NCI-H2227 treated with DMSO at 0.1 percent for 48 hours (cell line): Measurements from ENCODE around the gene HOXC9.

Experiments
- DNase-seq: peaks from one replicate; lab custom pipeline; 2025; lab: John Stamatoyannopoulos, UW

The HOXC9 gene

DNA sequence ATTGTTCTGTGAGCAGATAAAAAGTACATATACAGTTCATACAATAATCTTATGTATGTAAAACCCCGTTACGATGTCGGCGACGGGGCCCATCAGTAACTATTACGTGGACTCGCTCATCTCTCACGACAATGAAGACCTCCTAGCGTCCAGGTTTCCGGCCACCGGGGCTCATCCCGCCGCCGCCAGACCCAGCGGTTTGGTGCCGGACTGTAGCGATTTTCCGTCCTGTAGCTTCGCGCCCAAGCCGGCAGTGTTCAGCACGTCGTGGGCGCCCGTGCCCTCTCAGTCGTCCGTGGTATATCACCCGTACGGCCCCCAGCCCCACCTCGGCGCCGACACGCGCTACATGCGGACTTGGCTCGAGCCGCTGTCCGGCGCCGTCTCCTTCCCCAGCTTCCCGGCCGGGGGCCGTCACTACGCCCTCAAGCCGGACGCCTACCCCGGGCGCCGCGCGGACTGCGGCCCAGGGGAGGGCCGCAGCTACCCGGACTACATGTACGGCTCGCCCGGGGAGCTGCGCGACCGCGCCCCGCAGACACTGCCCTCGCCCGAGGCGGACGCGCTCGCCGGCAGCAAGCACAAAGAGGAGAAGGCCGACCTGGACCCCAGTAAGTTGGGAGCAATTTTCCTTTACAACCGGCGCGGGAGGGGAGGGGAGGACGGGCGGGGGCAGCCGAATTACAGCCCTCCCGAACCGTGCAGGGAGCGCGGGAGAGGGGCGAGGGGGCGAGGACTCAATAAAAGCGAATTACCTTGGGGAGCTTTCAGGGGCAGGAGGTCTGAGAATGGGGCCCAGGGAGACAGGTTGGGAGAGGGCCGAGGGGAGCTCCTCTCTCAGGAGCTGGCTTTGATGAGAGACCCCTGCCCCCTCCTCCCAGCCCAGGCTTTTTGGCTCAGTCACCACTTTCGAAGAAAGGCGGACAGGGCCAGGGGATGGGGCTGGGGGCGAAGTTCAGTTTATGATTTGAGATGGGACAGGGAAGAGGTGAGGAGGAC is at the start of gene HOXC9:
Gene HOXC9 (plus strand): TSS at position 46 of the 999 bp plus-strand sequence. CDS start 28 bp downstream, at position 74.
- DNase-seq, result no peak

DNA sequence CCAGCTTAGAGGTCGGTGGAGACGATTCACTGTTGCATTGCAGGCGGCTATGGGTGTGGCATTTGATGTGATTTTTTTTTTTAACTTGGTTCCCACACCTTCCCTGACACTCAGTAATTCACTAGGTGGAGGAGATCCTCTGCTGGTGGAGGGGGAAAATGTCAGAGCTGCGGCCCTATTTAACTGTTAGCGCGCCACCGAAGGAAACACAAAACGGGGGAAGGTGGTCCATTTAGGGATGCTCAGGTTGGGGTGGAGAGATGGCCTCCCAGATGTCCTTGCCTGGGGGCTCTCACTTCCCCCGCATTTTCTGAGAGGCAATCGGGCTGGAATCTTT is 49.6 kb upstream of the HOXC9 start:
- DNase-seq, result no peak

DNA sequence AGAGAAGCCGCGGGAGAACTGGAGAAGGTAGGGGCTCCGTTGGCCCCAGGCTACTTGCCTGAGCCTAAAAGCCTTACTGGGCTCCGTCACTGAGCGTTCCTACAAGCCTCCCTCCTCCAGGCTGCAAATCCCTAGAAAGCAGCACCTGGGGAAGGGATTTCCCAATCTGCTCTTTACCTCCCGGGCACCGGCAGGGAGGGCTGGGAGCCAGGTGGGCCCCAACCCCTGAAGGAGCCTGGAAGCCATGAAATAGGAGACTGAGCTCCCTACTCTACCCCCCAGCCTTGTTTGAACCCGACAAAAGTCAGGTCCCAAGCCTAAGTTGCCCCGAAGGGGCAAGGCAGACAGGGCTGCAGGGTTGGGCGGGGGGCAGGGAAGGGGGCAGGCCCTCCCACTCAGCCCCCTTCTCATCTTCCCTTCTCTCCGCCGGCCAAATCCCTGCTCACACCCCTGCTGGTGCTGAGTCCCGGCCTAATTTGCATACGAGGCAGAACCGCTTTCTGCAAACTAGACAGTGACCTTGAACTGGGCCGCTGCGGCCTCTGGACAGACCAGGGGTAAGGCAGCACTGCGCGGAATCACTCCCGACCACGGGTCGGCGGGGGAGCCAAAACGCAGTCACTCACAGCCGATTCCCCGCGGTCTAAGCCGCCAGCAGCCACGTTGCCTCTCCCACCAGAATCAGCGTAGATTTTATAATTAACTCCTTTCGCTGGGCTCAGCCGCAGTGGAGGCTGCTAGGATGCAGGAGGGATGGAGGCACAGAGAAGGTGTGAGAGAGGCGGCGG is 49.0 kb upstream of the HOXC9 start:
- no peak for DNase-seq

DNA sequence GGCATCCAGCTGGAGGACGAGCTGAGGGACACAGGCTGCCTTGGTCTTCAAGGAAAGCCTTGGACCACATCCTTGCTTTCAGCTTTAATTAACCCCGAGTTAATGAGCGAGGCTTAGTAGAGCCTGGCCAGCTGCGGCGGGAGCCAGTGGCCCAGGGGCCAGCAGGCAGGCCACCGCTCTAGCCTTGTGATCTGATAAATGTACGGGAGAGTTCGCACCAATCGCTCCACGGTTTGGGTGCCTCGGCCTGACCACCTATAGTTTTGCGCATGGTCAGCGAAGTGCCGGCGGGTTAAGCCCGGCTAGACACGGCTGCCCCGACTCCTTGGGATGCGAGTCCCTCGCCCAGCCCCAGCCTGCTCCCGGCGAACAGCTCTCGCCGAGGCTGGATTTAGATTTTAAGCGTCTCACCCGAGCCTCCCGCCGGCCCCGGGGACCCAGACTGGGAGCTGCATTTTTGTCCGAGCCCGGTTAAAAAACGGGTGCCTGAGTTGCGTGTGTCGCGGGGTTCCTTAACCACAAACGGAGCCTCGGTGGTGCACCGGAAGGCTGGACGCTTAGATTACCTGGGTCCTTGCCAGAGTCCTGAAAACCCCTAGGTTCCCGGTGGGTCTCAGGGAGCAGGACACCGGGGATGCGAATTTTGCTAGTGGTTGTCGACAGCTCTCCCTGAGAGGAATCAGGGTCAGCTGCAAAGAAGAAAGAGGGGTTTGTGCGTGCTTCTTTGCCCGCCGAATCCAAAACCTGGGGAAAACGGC is 48.2 kb upstream of the HOXC9 start:
- no peak for DNase-seq

DNA sequence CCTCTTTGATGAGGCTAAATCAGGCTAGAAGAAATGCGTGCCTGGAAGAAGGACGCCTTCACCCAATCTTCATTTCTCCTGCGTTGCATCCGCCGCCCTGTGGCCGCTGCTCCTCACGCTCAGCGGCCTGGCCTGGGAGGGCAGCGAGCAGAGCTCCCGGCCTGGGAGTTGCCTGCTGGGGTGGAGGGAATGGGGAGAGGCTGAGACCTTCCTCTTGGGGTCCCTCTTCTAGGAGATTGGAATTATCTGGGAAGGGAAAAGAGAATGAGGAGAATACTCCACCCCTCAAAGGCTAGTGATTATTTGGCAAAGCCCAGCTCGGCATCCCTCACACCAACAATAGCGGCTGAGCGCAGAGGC is 47.6 kb upstream of the HOXC9 start:
- no peak for DNase-seq

DNA sequence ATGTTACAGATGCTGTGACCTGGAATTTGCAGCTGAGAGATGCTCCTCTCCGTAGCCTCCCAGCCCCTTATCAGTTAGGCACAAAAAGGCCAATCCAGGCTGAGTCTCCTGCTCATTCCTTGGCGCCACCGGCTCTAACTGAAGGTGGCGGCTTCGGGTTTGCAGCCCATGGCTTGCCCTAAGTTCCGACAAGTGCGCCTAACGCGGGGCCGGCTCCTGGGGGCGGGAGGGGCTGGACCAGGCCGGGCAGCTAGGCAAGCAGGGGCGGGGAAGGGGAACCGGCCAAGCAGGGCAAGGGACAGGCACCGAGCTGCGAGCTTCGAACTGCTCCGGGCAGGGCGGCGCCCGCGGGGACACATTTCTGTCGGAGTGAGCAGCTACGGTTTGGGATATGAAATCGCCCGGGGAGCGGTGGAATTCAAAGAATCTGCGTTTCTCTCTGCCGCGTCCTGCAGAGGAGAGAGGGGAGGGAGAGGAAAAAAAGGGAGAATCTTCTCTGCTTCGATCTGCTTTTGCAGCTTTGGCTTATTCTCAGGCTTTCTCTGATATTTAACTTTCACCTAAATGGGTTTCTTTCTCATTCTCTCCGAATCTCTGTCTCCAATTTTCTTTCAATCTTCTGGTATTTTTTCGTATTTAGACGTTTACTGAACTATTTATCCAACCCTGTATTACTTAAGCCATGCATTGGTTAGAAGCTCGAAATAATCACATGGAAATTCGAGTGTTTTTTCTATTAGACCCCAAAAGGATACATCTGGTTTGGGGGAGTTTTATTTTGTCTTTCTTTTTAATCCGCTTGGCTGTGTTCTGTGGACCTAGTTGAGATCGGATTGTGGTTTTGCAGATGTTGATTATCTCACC is 46.9 kb upstream of the HOXC9 start:
- DNase-seq, result no peak

DNA sequence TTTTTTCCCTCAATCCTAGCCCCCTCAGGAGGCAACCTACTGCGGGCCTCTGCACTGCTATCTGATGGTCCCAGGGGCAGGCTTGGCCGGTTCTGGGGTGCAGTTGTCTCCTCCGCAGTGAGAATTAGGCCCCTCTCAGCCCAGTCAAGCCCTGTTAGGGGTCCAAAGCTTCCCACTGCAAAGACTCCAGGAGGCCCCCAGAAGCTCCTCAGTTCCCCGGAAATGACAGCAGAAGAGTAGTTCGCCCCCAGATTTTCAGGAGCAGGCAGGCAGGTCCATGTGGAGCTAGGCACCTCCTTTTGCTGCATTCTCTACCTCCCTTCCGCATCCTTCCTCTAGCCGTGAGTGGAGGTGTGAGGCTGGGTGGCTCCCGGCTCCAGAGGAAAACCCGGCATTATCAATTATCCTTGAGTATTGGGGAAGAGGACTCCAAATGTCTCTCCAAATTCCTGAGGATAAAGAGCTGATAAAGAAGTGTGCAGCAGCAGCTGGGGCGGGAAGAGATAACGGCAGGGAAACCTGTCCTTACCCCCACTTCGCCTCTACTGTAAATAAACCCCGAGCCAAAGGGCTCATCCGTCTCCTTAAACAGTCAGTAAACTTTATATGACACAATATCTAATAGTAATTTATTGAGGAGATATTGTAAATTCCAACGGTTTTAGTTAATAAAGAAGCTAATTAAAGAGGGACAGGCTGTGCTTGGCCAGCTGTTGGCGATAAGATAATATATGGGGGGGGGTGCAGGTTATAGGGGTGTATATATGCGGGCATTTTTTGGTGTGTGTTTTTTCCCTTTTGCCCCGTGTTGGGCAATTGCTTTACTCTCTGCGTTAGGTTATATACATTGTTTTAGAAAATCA is 45.9 kb upstream of the HOXC9 start:
- no peak for DNase-seq

DNA sequence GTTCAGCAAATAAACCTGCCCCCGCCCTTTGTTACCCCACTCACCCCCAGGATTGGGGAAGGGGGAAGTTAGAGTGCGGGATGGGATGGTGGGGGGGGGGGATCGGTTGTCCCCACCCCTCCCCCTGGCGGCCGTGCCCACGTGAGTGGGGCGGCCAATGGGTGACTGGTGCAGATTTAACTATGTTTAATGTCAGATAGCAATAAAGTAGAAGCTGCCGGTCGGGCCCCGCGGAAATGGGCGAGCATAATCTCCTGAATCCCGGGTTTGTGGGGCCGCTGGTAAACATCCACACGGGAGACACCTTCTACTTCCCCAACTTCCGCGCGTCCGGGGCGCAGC is 45.3 kb upstream of the HOXC9 start, which contains the start of gene HOXC12:
Gene HOXC12 (plus strand): TSS at position 210 of the 342 bp plus-strand sequence. CDS start 27 bp downstream, at position 237.
- no peak for DNase-seq

DNA sequence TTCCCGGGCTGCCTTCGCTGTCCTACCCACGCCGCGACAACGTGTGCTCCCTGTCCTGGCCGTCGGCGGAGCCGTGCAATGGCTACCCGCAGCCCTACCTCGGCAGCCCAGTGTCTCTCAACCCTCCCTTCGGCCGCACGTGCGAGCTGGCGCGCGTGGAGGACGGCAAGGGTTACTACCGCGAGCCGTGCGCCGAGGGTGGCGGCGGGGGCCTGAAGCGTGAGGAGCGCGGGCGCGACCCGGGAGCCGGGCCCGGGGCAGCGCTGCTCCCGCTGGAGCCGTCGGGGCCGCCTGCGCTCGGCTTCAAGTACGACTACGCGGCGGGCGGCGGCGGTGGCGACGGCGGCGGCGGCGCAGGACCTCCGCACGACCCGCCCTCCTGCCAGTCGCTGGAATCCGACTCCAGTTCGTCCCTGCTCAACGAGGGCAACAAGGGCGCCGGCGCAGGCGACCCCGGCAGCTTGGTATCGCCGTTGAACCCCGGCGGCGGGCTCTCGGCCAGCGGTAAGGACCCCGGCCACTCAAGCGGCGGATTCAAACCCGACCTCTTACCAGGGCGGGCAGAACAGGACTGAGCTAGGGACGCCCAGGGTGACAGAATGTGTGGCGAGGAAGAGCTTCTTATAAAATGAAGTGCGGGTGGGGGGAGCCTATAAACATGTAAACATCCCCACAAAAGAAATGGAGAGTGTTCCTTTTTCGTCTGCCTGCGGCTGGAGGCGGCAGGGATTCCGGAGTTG is 44.8 kb upstream of the HOXC9 start:
- DNase-seq, result no peak

DNA sequence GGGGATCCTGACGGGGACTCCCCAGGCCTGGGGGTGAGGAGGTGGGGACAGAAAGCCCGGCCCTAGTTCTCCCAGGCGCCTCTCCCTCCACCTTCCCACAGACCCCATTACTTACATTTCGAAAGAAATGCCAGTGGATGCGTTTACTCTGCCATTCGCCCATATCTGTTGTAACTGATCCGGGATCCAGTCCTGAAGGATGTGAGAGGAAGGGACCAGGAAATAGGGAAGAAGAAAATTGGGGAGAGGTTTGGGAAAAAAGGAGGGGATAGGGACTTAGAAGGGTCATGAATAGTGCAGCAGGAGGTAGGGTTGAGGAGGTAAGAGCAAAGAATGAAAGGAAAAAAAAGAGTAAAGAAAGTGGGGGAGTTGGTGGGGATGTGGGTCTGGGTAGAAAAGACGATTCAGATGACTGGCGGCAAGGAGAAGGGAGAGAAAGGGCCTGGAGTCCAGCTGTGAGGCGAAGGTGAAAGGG is 44.1 kb upstream of the HOXC9 start:
- DNase-seq, result no peak

DNA sequence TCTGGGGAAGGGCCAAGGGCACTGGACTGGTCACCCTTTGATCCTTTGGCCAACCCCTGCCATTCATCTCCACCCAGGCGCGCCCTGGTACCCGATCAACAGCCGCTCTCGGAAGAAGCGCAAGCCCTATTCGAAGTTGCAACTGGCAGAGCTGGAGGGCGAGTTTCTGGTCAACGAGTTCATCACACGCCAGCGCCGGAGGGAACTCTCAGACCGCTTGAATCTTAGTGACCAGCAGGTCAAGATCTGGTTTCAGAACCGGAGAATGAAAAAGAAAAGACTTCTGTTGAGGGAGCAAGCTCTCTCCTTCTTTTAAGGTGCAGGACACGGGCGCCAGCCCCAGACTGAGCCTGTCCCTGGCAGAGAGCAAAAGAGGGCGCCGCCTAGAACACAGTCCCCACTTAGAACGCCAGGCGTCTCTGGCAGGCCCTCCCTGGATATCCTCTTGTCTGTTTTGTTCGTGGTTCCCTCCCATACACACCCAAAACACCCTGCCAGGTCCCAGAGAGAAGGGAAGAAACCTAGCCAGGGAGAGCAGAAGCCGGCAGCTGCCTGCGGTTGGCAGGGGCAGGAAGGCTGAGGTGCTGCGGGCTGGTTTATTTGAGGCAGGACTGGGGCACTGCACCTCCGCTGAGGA is 43.6 kb upstream of the HOXC9 start:
- no peak for DNase-seq

DNA sequence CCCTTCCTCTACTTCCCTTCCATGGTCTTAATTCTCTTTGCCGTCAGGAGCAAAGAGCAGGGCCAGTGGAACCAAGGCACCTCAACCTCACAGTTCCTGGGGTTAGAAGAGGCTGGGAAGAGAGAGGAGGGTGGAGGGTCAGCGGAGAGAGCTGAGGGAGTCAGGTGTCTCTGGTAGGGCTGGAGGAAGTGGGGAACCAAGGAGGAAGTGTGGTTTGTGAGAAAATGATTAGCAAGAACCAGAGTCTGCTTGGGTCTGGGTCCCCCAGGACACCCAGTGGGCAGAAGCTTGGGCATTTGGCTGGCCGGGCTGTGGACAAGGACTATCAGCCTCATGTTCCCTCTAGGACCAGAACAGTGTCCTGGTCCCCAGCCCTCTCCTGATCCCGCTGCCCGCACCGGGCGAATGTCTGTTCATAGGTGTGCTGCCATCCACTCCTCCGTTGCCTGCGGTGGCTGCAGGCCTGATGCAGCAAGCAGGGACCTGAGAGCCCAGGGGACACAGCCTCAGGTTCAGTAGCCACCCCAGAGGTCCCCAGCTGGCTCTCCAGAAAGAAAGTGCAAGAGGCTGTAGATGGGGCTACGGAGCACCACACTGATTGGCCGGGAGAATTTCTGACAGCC is 42.9 kb upstream of the HOXC9 start:
- no peak for DNase-seq

DNA sequence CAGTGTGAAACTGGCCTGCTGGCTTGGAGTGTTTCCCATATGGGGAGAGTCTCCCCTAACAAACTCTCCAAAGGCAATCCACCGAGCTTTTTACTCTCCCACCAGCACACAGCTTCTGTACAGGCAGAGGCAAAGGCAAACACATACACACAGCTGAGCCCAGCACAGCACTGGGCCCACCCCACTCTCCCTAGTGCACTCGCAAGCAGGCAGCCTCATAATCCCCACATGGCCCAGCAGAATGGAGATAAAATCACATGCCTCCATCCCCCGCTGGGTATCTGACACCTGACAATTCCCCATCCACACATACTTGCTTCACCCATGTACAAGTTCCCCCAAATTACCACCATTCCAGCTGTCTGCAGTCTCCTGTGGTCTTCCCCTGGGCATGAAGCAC is 41.8 kb upstream of the HOXC9 start:
- no peak for DNase-seq

DNA sequence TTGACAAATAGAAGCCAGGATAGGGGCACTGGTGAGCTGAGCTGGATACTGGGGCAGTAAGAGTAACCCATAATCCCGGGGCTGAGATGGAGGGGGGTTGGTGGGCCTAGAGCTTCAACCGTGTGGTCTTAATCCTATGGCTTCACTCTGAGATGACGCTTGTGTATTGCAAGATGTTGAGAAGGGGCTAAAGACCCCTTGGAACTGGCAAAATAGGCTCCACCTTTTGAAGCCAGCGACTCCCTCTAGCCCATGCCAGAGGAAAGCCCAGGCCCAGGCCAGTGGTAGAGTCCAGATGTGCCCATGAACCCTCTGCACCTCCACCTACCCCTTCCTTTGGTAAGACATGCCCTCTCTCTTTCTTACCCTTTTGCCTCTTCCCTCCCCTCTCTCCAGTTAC is 40.6 kb upstream of the HOXC9 start:
- DNase-seq, result no peak

DNA sequence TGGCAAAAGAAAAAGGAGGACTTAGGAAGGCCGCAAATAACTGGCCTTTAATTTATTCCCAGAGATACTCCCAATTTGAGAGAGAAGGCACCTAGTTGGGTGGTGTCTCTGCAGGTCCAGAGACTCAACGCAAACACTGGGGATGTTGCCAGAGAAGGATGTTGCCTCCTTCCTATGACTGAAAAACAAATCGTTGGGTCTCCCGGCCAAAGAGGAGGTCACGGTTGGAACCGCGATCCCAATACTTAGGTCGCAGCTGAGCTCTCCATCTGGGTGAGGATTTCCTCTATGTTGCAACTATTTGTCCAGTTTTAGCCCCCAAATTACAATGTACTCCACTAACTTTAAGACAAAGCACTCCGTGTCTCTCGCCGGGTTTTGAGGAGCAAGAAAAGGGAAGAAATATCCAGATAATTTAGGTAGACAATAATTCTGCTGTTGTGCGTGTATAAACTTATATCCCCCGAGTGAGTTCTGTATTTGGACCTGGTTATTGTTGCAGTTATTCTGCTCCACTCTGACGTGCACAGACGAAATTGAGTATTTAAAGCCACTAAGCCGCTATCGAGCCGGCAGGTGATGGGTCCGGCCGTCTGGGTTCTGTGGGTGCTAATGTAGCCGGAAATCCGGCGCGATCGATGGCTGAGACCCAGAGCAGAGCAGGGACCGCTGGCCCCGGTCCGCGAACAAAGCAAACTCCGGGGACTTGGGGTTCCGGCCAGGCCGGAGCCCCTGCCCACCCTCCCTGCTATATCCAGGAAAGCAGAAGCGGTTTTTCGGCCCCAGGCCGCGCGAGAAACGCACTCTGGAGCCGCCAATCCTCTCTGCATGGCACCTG is 39.6 kb upstream of the HOXC9 start:
- no peak for DNase-seq

DNA sequence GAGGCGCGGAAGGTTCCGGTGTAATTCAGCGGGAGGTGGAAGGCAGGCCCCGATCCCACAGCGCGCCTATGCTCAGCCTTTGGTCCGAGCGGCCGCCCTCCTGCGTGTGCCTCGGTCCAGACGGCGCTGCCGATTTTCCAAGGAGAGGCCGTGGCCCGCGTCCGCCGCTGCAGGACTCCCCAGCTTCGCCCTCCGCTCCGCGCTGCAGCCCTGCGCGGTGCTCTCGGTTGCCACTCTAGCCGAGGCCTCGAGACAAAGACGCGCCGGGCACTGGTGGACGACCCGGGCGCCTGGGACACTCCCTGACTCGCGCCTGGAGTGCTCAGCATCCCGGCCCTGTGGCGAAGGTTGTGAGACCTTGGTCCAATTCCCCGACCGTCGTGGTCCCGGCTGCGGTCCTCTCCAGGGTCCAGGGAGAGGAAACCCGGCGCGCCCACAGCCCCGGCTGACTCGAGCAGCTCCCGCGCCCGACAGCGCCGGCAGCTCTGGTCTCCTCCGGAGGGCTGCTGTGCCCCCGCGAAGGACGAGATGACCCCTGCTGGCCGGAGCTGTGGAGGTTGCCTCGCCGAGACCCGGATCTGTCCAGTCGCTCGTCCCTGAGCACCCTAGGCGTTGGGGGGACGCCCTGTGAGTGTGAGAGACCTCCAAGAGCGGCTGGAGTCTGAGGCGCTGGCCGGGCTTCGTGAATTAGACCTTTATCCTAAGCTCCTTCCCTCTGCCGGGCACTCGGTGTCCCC is 38.8 kb upstream of the HOXC9 start:
- DNase-seq, result no peak

DNA sequence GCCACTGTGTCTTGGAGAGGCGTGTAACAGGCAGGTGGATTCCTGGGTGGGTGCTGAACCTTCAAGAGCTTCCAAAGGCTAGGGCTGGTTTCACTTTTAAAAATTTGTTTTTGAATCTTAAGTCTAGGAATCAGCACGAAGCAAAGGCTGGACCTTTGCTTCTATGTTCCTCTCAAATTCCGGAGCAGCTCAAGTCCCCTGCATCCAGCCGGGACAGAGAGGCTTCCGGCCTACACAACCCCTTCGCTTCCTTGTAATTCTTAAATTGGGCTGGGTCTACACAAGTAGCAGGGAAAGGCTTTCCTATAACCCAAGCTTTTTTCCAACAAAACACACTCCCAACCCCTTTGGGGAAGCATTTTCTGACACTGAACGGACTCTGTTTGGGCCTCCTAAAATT is 37.0 kb upstream of the HOXC9 start:
- no peak for DNase-seq
